NB4 (cell line): ENCODE measurements around the gene ZFX.

Source experiments
- DNase-seq: peaks from one replicate; pipeline ENCODE4 v3.0.0; 2010; ENCODE audit warnings: low read depth
- H3K4me3 ChIP-seq: one replicate; pipeline ENCODE4 v1.5.1; 2011; ENCODE audit warnings: mild to moderate bottlenecking, low read depth, low read length, moderate library complexity
- CTCF ChIP-seq: IDR thresholded peaks from one replicate; pipeline ENCODE4 v1.5.1; 2012; ENCODE audit warnings: low read depth, low read length
- MAX ChIP-seq: IDR thresholded peaks from 2 replicates; pipeline ENCODE4 v1.6.1; 2011; ENCODE audit warnings: low read depth, low read length
- MYC ChIP-seq: IDR thresholded peaks from 2 replicates; pipeline ENCODE4 v1.6.1; 2011; ENCODE audit warnings: low read depth, low read length
- POLR2A ChIP-seq: IDR thresholded peaks from 2 replicates; pipeline ENCODE4 v1.6.1; 2011; ENCODE audit warnings: mild to moderate bottlenecking; ENCODE audit not compliant: insufficient read length; ENCODE audit errors: extremely low read depth

Gene ZFX

GRCh38 chrX:24260842-24261550, 111.5 kb downstream of the ZFX start:
- peak; percentile 38; the same call in 1 of the 2 replicates for TF ChIP-seq MAX
- TF ChIP-seq MYC: no peak
- peak; percentile 60 for DNase-seq
- H3K4me3 ChIP-seq: no peak overlapping the region

GRCh38 chrX:24262309-24262708, 112.8 kb downstream of the ZFX start:
- TF ChIP-seq MAX (no peak), POLR2A (no peak), MYC (no peak), CTCF (no peak)
- H3K4me3 ChIP-seq: no peak overlapping the region
- no peak for DNase-seq

GRCh38 chrX:24264383-24264782, 114.9 kb downstream of the ZFX start:
- TF ChIP-seq MAX (no peak), MYC (no peak), POLR2A (no peak), CTCF (no peak)
- H3K4me3 ChIP-seq: no peak overlapping the region
- DNase-seq: no peak
